ENCODE data around the gene TBC1D24.

The TBC1D24 gene

DNA sequence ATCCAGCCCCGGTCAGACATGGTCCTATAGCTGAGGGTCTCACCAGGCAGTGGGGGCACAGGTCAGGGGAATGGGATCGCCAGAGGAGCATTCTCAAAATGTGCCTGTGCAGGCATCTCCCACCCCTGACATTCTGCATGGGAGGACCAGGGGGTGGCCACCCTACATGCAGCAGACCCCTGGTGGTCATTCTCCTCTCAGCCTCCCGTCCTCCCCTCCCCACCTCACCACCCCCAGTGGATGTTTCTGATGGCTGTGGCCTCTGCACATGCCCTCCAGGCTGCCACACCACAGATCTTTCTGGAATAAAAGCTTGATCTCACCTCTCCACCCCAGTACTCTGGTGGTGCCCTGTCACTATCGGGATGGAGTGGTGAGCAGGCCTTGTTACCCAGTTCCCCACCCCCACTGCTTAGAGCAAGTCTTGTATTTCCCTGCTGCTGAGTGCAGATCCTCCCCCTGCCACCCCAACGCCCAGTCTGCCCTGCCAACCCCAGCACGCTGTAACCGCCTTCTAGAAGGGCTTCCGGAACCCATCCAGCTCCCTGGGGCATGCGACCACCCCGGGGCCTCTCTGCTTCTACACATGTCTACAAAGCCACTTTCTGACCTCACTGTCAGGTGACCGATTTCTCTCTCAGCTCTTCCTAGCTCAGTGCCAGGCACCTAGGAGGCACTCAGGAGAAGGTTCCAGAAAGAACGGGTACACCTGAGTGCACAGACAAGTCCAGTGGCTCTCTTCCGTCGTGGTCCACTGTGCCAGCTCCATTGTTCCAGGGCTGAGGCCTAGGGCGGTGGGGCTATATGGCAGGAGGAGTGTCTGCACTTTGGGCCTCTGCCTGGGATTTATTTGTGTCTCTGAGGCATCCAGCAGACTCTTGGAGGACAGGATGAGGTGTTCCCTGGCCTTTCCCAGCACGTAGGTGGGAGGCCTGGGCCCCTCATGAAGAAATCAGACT is 9.3 kb downstream of the TBC1D24 start:
- no peak for DNase-seq (ENCODE audit: low spot score)

DNA sequence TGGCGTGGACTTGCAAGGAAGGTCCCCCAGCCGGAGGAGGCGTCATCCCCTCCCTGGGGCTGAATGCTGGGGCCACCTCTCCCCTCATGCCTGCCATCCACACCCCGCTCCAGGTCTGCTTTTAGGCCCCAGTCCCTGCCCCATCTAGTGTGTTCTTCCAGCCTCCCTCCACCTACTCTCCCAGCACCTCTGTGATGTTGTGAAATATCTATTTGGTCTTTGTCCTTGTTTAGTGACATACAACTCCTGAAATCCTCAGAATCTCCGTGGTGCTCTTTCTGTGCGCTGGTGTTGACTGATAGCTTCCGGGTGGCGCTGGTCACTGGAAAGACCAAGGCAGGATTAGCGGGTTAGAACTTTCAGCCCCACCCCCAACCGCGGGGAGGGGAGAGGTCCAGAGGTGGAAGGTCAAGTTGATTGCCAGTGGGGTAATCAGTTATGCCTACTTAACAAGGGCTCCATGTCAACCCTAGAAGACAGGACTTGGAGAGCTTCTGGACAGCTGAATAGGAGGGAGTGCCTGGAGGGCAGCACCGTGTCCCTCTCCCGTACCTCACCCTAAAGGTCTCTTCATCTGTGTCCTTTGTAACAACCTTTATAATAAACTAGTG is 10.1 kb downstream of the TBC1D24 start:
- no peak for DNase-seq (ENCODE audit: low spot score)

DNA sequence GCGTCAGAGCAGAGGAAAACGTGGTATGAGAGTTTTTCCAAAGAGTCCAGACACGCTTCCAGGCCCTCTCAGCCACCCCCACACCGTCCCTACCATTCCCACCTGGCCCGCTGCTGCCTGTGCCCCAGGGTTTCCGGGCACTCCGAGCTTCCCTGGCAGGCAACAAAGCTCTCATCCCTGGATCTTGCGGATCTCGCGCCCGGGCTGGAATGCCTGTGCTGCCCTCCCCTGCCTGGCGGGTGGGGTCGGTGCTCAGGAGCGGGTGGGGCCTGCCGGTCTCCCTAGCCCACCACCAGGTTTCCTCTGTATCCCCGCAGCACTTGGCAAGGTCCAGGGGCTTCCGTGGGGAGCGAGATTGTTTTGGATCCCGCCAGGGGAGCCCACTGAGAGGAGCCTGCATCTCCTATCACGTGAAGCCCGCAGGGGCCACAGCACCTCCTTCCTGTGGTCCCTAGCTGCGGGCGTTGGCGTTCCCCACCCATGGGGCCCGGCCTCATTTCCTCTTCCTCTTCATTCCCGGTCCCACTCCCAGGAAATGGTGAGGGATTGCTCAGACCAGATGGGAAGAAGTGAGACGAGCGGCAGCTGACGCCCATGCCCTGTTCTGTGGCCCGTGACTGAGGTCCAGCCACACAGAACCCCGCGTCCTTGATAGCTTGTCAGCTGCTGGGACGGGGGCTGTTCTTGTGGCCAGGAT is 11.0 kb downstream of the TBC1D24 start:
- DNase-seq (ENCODE audit: low spot score), result no peak

DNA sequence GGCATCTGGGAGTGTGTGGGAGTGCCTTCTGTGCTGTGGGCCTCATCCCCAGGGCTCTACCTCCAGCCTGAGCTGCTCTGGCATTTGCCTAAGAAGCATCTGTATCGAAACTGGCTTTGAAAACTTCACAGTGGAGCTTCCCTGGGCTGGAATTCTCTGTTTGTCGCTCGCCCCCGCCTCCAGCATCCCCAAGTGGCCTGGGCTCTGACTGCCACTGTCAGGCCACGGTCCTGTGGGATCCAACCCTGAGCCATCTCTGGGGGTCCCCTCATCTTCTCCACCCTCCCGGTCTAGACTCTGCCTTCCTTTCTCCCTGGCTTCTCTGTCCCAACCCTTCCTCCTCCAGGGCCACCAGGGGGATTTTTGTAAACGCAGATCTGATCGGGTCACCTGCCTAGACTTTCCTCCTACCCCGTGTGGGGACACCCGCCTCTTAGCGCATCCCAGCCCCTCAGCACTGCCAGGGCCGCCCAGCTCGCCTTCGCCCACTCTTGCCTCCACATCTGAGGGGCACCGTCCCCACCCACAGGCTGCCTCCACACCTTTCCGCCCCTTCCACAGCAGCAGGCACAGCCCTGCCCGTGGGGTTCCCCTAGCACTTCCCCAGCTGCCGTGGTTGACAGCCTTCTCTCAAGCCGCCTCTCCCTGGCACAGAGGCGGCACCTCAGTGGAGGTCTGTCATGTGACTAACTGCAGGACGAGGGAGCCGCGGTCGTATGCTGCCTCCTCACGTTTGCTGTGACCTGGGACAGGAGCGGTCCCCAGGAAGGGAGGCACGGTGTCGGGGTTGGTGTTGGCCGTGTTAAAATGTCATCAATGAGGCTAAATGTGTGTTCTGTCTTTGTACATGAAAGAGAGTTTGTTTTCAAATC is 12.0 kb downstream of the TBC1D24 start:
- peak; percentile 82 for DNase-seq (ENCODE audit: low spot score)

DNA sequence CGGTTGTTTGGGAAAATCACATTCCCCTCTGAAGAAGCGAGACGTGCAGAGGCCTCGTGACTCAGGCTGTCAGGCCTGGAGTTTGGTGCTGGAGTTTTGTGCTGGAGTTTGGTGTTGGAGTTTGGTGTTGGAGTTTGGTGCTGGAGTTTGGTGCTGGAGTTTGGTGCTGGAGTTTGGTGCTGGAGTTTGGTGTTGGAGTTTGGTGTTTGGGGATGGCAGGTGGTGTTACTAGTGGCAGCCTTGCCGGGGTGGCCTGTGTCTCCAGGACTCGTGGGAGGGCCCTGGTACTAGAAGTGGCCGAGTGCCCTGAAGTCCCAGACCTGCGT is 12.6 kb downstream of the TBC1D24 start:
- no peak for DNase-seq (ENCODE audit: low spot score)

DNA sequence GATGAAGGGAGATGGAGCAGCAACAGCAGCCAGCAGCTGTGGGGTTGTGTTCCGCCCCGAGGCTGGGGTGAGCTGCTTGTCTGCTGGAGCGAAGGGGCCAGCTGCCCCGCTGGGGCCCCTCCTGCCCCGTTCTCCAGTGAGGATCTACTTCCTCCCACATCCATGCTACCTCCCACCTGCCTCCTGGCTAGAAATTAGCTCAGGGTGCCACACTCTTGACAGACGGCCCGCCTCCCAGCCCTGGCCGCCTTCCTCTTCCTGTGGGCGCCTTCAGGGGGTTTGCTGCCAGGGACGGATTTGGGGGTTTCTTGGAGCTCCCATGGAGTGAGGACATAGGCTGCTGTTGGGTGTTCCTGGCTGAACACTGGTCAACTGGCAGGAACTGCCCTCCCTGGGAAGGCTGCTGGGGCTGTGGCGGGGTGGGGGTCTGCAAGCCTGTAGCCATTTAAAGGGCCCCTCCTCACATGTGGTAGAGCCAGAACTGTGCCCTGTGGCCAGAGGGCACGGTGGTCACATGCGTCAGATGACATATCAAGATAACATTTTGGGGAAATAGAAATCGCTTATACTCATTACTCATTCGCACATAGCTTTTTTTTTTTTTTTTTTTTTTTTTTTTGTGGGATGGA is 13.1 kb downstream of the TBC1D24 start:
- DNase-seq (ENCODE audit: low spot score), result no peak

DNA sequence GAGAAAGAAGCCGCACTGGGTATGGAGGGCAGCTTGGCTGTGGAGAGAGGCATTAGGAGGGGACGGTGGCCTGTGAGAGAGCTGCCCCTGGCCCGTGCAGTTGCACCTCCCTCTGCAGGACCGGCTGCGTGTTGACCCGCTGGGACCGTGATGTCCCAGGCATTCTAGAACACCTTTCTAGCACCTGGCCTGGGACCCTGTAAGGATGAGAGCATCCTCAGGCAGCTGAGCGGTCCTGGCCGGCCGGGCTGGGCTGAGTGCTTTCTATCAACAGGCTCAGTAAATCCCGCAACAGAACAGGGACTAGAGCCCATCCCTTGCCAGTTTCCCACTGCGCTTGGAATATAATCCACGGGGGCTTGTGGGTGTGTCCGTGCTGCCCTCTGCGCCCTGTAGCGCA is 14.7 kb downstream of the TBC1D24 start:
- DNase-seq (ENCODE audit: low spot score), result no peak

DNA sequence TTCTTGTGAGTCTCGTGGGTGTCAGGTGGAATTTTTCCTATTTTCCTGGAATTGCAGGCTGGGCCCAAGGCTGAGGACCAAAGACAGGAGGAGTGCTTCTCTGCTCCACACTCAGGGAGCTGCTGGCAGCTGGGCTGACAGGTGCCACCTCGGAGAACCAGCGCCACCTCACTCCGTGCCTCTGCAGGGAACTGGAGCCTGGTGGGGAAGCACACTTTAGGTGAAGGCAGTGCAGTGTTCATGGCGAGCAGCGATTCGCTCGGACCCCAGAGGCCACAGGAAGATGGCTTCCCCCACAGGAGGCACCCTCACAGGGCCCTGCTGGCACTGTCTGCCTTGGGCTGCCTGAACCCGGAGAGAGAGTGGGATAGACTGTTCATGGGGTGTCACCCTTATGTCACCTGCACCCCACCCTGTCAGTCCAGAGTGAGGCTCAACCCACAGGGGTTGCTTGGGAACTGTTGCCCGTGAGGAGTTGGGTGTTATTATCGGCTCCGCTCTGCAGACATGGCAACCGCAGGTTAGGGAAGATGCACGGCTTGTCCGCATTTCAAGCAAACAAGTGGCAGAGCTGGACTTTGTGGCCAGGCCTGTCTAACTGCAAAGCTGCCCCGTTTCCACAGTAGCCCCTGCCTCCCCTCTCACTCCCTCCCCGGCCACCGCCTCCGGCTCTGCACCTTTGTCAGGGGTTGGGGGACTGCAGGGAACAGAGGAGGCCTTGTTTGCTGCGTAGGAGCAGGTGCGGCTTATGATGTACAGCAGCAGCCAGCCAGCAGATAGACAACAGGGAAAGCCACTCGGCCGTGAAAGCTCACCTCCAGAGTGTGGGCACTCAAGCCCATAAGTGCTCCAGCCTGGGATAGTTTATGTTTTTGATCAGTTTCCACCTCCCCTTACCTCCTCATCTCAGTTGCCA is 15.5 kb downstream of the TBC1D24 start:
- no peak for DNase-seq (ENCODE audit: low spot score)

DNA sequence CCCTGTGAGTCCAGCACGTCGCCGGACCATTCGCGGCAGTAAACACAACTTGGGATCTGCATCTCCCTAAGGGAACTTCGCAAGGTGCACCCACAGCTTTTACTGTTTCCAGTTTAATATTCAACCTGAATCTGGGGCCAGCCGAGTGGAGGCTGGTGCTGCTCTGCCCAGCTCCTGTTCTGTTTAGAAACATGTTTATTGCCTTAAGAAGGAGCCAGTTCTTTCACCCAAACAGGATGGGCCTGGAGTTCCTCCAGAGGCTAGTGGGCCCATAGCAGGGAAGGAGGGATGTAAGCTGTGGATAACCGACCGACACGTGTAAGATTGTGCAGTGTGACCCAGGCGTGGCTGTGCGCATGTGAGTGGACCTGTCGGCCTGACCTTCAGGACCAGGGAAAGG is 17.4 kb downstream of the TBC1D24 start:
- no peak for DNase-seq (ENCODE audit: low spot score)

DNA sequence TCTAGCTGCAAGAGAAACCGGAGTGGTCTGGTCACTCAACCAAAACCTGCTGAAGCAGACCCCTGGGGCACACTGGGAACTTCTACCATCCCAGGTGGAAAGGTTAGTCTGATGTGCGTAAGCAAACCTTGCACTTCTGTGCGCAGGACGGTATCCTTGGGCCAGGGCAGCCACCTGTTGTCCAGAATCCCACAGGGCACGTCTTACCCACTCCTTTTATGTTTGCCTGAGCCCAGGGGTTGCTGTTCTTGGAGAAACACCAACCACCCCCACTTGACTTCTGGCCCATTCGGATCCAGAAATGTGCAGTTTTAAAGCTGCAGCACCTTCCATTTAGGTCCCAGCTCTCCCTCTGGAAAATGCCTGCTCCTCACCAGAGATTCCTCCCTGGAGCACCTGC is 18.7 kb downstream of the TBC1D24 start:
- DNase-seq (ENCODE audit: low spot score), result no peak

DNA sequence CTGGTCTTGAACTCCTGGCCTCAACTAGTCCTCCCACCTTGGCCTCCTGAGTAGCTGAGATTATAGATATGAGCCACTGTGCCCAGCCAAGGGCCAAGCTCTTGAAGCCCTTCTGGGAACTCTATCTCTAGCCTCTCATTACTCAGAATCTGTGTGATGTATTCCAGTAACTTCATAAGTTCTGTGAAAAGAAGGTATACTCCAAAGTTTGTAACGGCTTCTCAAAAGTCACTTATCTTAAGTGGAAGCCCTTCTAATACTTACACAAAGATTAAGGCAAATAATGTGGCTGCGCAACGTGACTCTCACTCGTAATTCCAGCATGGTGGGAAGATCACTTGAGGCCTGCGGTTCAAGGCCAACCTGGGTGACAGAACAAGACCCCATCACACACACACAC is 19.7 kb downstream of the TBC1D24 start:
- DNase-seq (ENCODE audit: low spot score), result no peak

DNA sequence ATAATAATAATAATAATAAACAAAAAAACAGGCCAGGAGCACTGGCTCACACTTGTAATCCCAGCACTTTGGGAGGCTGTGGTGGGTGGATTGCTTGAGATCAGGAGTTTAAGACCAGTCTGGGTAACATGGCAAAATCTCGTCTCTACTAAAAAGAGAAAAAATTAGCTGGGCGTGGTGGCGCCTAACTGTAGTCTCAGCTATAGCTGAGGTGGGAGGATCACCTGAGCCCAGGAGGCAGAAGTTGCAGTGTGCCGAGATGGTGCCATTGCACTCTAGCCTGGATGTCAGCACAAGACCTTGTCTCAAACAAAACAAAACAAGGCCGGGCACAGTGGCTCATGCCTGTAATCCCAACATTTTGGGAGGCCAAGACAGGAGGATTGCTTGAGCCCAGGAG is 20.1 kb downstream of the TBC1D24 start:
- no peak for DNase-seq (ENCODE audit: low spot score)

DNA sequence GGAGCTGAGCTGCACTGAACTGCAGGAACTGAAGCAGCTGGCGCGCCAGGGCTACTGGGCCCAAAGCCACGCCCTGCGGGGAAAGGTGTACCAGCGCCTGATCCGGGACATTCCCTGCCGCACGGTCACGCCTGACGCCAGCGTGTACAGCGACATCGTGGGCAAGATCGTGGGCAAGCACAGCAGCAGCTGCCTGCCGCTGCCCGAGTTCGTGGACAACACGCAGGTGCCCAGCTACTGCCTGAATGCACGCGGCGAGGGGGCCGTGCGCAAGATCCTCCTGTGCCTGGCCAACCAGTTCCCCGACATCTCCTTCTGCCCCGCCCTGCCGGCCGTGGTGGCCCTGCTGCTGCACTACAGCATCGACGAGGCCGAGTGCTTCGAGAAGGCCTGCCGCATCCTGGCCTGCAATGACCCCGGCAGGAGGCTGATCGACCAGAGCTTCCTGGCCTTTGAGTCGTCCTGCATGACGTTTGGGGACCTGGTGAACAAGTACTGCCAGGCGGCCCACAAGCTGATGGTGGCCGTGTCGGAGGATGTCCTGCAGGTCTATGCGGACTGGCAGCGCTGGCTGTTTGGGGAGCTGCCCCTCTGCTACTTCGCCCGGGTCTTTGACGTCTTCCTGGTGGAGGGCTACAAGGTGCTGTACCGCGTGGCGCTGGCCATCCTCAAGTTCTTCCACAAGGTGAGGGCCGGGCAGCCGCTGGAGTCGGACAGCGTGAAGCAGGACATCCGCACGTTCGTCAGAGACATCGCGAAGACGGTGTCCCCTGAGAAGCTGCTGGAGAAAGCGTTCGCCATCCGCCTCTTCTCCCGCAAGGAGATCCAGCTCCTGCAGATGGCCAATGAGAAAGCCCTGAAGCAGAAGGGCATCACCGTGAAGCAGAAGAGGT is 21.5 kb downstream of the TBC1D24 start:
- DNase-seq (ENCODE audit: low spot score), result no peak

DNA sequence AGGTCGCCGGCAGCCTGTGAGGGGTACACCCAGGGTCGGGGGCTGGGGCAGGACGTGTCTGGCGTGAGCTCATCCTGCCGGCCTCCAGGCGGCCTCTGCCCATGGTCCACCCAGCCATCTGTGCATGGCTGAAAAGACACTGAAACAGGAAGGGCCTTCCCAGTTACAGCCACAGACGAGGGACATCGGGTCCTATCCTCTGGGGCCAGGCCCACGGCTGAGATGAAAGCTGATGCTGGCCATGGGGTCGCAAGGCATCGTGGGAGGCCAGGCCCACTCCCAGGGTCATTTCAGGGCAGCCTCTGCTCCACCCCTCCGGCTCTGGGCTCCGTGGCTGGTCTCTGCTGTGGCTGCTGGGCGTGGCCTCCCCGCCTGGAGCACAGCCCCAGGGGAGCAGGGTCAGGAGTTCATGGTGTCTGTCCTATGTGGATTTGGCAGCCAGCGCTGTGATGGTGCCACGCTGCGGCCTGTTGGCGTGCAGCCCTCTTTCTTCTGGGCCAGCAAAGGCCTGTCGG is 22.2 kb downstream of the TBC1D24 start:
- DNase-seq (ENCODE audit: low spot score), result no peak

DNA sequence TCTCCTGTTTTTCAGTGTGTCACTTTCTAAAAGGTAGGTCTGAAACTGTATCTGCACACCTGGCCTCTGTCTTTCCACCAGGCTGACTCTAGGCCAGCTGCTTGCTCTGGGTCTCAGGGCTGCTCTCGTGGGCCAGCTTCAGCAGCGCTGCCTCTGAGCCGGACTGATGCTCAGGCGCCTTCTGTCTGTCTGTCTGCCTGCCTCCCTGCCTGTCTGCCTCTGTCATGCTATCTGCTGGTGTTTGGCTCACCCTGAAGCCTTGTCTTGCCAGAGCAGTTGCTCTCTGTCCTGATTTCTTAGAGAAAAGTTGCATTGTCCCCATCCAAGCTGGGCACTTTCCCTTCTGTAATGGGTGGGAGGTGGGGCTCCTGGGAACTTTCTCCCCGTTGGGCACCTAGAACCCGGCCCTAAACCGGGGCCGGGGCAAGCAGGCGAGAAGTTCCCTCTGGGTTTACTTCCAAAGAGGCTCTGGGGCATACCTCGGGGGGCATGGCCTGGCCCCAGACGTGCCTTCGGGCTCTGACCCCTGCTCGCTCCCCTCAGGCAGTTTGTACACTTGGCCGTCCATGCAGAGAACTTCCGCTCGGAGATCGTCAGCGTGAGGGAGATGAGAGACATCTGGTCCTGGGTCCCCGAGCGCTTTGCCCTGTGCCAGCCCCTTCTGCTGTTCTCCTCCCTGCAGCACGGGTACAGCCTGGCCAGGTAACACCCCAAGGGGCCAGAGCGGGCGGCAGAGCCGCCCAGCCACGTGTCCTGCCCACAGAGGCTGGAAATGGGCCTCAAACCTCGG is 23.0 kb downstream of the TBC1D24 start:
- no peak for DNase-seq (ENCODE audit: low spot score)

DNA sequence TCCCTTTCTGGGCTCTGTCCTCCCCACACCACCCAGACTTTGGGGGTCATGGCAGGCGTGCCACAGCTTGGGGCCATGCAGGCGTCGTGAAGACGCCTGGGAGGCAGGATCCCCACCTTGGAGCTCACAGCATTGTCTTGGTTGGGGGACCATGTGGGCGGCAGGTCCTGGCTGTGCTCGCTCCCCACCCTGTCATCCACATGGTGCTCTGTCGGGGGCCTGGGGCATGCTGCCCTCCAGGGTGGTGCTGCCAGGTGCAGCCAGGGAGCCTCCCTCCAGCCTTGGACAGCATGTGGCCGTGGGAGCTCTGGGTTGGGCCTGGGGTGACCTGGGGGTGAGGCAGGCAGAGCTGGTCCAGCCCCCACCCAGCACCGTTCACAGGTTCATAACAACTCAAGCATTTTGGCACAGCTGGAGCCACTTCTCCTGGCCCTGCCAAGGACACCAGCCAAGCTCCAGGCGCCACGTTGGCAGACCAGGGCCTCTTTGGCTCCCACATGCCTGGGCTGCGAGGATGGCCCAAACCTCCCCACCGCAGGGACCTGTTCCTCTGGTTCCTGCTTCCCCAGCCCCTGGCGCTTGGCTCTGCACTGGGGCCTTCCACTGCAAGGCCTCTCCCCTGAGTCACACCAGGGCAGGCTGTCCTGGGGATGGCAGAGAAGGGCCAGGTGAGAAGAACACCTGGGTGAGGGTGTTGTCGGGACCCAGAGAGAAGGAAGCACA is 23.8 kb downstream of the TBC1D24 start:
- DNase-seq (ENCODE audit: low spot score), result no peak

DNA sequence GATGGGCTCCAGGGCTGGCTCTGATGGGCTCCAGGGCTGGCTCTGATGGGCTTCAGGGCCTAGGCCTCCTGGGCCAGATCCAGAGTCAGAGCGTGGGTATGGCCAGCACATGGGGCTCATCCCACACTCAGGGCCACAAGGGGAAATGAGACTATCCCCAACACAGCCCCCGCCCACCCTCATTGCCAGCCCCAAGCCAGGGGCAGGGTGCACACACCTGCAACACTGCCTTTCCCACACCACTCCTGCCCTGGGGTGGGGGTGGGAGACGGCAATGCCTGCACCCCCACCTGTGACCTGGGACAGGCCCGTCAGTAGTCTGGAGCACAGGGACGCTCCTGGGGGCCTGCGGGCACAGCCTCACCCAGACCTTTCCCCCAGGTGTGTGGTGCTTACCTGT is 24.5 kb downstream of the TBC1D24 start:
- DNase-seq (ENCODE audit: low spot score), result no peak

Measured in hematopoietic multipotent progenitor cell treated with erythropoietin and hydrocortisone succinate and interleukin-3 and kit ligand, for 17 days (in vitro differentiated cells).